ENCODE results near the gene FBXW9. TPM values are rescaled to one million over a fixed set of nuclear protein-coding genes. Genes with fewer than 3 reads are reported as not detected.
"Not testable (repeated sequence)": the region's sequence is repeated elsewhere in the genome, so short reads cannot be mapped to it uniquely, and the experiment has no call there.

FBXW9 gene
- total RNA-seq, 1 experiment from 2014 or later: 14.0 TPM

DNA sequence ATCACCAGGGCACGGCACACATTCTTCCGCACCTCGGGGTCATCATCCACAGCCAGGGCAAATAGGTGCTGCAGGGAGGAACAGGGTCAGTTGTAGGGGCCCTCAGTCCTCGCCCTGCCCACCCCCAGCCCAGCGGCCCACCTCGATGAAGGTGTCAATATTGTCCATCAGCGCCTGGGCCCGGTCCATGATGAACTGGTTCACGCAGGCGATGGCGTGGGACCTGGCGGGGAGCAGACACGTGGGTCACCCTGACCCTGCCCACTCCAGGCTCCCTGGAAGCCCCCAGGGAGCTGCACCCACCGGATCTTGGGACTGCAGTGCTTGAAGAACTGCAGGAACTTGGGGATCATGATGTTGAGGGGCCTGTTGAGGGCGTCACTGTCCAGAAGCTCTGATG lies 18.7 kb upstream of the FBXW9 start (continued):
- TF ChIP-seq, protein P1, sequence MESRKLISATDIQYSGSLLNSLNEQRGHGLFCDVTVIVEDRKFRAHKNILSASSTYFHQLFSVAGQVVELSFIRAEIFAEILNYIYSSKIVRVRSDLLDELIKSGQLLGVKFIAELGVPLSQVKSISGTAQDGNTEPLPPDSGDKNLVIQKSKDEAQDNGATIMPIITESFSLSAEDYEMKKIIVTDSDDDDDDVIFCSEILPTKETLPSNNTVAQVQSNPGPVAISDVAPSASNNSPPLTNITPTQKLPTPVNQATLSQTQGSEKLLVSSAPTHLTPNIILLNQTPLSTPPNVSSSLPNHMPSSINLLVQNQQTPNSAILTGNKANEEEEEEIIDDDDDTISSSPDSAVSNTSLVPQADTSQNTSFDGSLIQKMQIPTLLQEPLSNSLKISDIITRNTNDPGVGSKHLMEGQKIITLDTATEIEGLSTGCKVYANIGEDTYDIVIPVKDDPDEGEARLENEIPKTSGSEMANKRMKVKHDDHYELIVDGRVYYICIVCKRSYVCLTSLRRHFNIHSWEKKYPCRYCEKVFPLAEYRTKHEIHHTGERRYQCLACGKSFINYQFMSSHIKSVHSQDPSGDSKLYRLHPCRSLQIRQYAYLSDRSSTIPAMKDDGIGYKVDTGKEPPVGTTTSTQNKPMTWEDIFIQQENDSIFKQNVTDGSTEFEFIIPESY (IDR thresholded peaks at IDR 0.05; ENCODE audit: extremely low read depth, insufficient replicate concordance, low read length): no peak

DNA sequence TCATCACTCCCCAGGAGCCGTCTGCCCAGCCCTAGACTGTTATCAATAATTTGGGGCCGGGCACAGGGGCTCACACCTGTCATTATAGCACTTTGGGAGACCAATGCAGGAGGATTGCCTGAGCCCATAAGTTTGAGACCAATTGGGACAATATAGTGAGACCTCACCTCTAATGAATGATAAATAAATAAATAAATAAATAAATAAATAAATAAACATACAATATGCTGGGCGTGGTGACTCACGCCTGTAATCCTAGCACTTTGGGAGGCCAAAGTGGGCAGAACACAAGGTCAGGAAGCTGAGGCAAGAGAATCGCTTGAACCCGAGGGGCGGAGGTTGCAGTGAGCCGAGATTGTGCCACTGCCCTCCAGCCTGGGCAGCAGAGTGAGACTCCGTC lies 16.9 kb upstream of the FBXW9 start:
- H3K4me3 ChIP-seq (replicated peaks in 1 of 2; ENCODE audit: low read depth in 1 of 2, low read length in 2 of 2); H3K4me1 ChIP-seq (ENCODE audit: control insufficient read depth in 1 of 2, insufficient read depth in 2 of 2, low read length in 2 of 2); H3K27me3 ChIP-seq (ENCODE audit: insufficient read depth, low read length); H3K9me3 ChIP-seq (ENCODE audit: control insufficient read depth in 1 of 2, insufficient read depth in 1 of 2, low read depth in 1 of 2, low read length in 2 of 2); H3K4me2 ChIP-seq (ENCODE audit: low read length); RAD21 ChIA-PET (ENCODE audit: low non-redundant PET in 1 of 2, low total read pairs in 2 of 2, uncharacterized antibody in 2 of 2, unreplicated experiment in 2 of 2); H3K27ac ChIP-seq (ENCODE audit: low read depth, low read length); H4K20me1 ChIP-seq (ENCODE audit: insufficient read depth); DNase-seq (ENCODE audit: low read depth, low spot score); BruUV-seq (replicated peaks); H2AFZ ChIP-seq (ENCODE audit: low read depth, low read length, poor library complexity, severe bottlenecking); CTCF ChIA-PET; intact Hi-C loops (cut with micrococcal nuclease); ATAC-seq; H3K9ac ChIP-seq (ENCODE audit: low read length); H3K9me2 ChIP-seq (ENCODE audit: insufficient read depth): not testable (repeated sequence)
- Histone ChIP-seq H3K79me2 (ENCODE audit: insufficient read depth, low read length) (peaks cover 51% of the 10 kb centered on the region), H3K36me3 (ENCODE audit: control insufficient read depth in 1 of 2, insufficient read depth in 2 of 2, low read length in 2 of 2) (peaks cover 44 to 60% of the 10 kb centered on the region in 2 experiments)
- POLR2A ChIA-PET: interaction anchor here (1.4 kb wide), 1 partner anchor 83 kb away, joined by 3 read pairs; no protein-coding TSS in a partner anchor

DNA sequence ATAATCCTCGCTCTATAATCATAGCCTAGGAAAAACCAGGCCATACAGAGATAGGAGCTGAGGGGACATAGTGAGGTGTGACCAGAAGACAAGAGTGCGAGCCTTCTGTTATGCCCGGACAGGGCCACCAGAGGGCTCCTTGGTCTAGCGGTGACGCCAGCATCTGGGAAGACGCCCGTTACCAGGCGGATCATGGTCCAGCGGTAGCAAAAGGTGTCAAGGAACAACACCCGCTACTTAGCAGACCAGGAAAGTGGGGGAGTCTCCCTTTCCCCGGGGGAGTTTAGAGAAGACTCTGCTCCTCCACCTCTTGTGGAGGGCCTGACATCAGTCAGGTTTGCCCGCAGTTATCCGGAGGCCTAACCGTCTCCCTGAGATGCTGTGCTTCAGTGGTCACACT lies 15.6 kb upstream of the FBXW9 start:
- CTCF ChIA-PET; BruUV-seq (replicated peaks); H4K20me1 ChIP-seq (ENCODE audit: insufficient read depth); H3K4me1 ChIP-seq (ENCODE audit: control insufficient read depth in 1 of 2, insufficient read depth in 2 of 2, low read length in 2 of 2); H3K9me2 ChIP-seq (ENCODE audit: insufficient read depth); H2AFZ ChIP-seq (ENCODE audit: low read depth, low read length, poor library complexity, severe bottlenecking); H3K9ac ChIP-seq (ENCODE audit: low read length); ATAC-seq; POLR2A ChIA-PET; H3K4me2 ChIP-seq (ENCODE audit: low read length); DNase-seq (ENCODE audit: low read depth, low spot score); H3K9me3 ChIP-seq (ENCODE audit: control insufficient read depth in 1 of 2, insufficient read depth in 1 of 2, low read depth in 1 of 2, low read length in 2 of 2); RAD21 ChIA-PET (ENCODE audit: low non-redundant PET in 1 of 2, low total read pairs in 2 of 2, uncharacterized antibody in 2 of 2, unreplicated experiment in 2 of 2); H3K27ac ChIP-seq (ENCODE audit: low read depth, low read length); intact Hi-C loops (cut with micrococcal nuclease); H3K4me3 ChIP-seq (replicated peaks in 1 of 2; ENCODE audit: low read depth in 1 of 2, low read length in 2 of 2); H3K27me3 ChIP-seq (ENCODE audit: insufficient read depth, low read length): not testable (repeated sequence)
- Histone ChIP-seq H3K36me3 (ENCODE audit: control insufficient read depth in 1 of 2, insufficient read depth in 2 of 2, low read length in 2 of 2) (peaks cover 51 to 56% of the 10 kb centered on the region in 2 experiments), H3K79me2 (ENCODE audit: insufficient read depth, low read length) (peaks cover 39% of the 10 kb centered on the region; the same call in 1 of the 2 replicates)
